Measurements from ENCODE around the gene PIGH.
"Not testable (repeated sequence)": the region's sequence is repeated elsewhere in the genome, so short reads cannot be mapped to it uniquely, and the experiment has no call there.

The PIGH gene

GRCh38 chr14:67602995-67603545 lies 3.0 kb upstream of the PIGH start:
- TF ChIP-seq, protein P1, sequence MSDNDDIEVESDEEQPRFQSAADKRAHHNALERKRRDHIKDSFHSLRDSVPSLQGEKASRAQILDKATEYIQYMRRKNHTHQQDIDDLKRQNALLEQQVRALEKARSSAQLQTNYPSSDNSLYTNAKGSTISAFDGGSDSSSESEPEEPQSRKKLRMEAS (IDR thresholded peaks at IDR 0.05; ENCODE audit: low read depth, low read length), result no peak
- TF ChIP-seq CTCF (IDR thresholded peaks at IDR 0.05; ENCODE audit: low read depth, low read length) (no peak), MYC (IDR thresholded peaks at IDR 0.05; ENCODE audit: low read depth, low read length) (no peak), POLR2A (IDR thresholded peaks at IDR 0.05; ENCODE audit: extremely low read depth, insufficient read length) (no peak)
- no peak overlapping the region for H3K4me3 ChIP-seq (ENCODE audit: low read depth, low read length)
- DNase-seq (ENCODE audit: low read depth), result no peak

DNA sequence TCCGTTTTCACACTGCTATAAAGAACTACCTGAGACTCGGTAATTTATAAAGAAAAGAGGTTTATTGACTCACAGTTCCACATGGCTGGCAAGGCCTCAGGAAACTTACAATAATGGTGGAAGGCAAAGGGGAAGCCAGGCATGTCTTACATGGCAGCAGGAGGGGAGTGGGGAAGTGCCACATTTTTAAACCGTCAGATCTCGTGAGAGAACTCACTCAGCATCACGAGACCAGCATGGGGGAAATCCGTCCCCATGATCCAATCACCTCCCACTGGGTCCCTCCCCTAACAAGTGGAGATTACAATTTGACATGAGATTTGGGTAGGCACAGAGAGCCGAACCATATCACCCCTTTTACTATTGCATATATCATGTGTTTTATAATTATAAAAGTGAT lies 2.0 kb upstream of the PIGH start:
- no peak overlapping the region for H3K4me3 ChIP-seq (ENCODE audit: low read depth, low read length)
- no peak for DNase-seq (ENCODE audit: low read depth)
- TF ChIP-seq, protein P1 (IDR thresholded peaks at IDR 0.05; ENCODE audit: low read depth, low read length), result no peak
- TF ChIP-seq MYC (IDR thresholded peaks at IDR 0.05; ENCODE audit: low read depth, low read length), result no peak
- no peak for TF ChIP-seq POLR2A (IDR thresholded peaks at IDR 0.05; ENCODE audit: extremely low read depth, insufficient read length)
- no peak for TF ChIP-seq CTCF (IDR thresholded peaks at IDR 0.05; ENCODE audit: low read depth, low read length)

GRCh38 chr14:67600562-67600974 lies 500 bp upstream of the PIGH start:
- H3K4me3 ChIP-seq (ENCODE audit: low read depth, low read length), result peak overlapping the region; percentile 32

DNA sequence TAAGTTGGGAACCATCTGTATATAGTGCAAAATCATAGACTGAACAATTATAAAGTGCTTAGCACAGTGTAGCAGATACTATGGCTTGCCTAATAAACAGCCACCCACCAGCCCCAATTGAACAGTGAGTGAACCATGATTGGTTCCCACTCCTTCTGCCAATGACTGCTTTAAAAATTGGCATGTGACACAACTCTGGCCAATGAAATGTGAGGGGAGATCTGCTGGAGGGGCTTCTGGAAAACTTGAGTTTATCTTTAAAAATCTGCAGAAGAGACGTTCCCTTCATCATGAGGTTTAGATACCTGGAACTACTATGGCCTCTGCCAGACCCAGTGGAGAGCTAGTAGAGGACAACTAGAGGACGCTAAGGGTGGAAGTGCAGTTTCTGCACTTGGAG lies 4.7 kb downstream of the PIGH start:
- TF ChIP-seq, protein P1 (IDR thresholded peaks at IDR 0.05; ENCODE audit: low read depth, low read length), result no peak
- TF ChIP-seq MYC (IDR thresholded peaks at IDR 0.05; ENCODE audit: low read depth, low read length) (no peak), CTCF (IDR thresholded peaks at IDR 0.05; ENCODE audit: low read depth, low read length) (no peak), POLR2A (IDR thresholded peaks at IDR 0.05; ENCODE audit: extremely low read depth, insufficient read length) (no peak)

More at GRCh38 chr14:67600562-67600974, 500 bp upstream of the PIGH start:
- not testable (repeated sequence) for DNase-seq (ENCODE audit: low read depth)

DNA sequence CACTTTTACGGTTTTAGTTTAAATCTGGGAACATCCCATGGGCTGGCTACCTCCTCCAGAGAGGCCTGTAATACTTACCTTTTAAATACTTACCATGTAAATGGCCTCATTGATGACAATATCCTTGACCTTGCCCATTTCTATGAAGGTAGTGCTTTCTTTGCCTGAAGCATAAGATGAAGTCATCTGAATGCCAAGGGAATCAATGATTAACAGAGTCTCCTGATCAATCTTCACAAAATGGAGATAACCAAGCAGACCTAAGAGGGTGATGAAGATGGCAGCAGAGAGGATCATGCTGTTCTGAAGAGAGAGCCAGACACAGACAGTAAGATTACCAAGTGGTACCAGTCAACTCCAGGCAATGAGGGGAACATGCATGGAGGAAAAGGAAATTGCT lies 6.4 kb downstream of the PIGH start:
- H3K4me3 ChIP-seq (ENCODE audit: low read depth, low read length); DNase-seq (ENCODE audit: low read depth): not testable (repeated sequence)

More for the DNA sequence above, 4.7 kb downstream of the PIGH start:
- no peak overlapping the region for H3K4me3 ChIP-seq (ENCODE audit: low read depth, low read length)
- DNase-seq (ENCODE audit: low read depth), result no peak

DNA sequence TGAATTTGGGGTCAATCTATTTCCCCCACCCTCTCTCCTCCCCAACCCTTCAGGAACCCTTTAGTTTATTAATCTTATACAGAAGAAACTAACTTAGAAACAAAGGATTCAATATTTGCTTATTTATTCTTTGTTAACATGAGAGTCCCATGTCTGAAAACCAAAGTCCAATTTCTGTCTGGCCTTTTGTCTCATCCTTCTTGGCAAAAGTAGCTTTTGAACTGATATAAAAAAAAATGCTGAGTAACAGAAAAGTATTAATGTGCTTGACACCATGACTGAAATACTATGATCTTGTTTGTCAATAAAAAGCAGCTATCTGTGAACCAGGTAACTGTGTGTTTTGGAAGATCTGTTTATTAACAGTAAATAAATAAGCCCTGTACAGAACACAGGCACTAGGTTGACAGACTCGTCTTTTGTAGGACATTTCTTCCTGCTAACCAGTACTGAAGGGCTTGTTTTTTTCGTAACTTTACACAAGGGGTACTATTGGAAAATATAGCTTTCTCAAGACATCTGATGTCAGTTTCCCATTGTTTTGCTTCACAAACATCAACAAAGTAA lies 10.8 kb downstream of the PIGH start:
- DNase-seq (ENCODE audit: low read depth), result no peak
- H3K4me3 ChIP-seq (ENCODE audit: low read depth, low read length), result no peak overlapping the region
- TF ChIP-seq CTCF (IDR thresholded peaks at IDR 0.05; ENCODE audit: low read depth, low read length), result no peak
- TF ChIP-seq MYC (IDR thresholded peaks at IDR 0.05; ENCODE audit: low read depth, low read length), result no peak
- TF ChIP-seq POLR2A (IDR thresholded peaks at IDR 0.05; ENCODE audit: extremely low read depth, insufficient read length), result no peak
- TF ChIP-seq, protein P1 (IDR thresholded peaks at IDR 0.05; ENCODE audit: low read depth, low read length), result no peak

GRCh38 chr14:67586369-67586768 lies 13.7 kb downstream of the PIGH start:
- TF ChIP-seq POLR2A (IDR thresholded peaks at IDR 0.05; ENCODE audit: extremely low read depth, insufficient read length), result no peak
- TF ChIP-seq, protein P1 (IDR thresholded peaks at IDR 0.05; ENCODE audit: low read depth, low read length), result no peak
- no peak for TF ChIP-seq MYC (IDR thresholded peaks at IDR 0.05; ENCODE audit: low read depth, low read length)
- no peak for TF ChIP-seq CTCF (IDR thresholded peaks at IDR 0.05; ENCODE audit: low read depth, low read length)
- no peak overlapping the region for H3K4me3 ChIP-seq (ENCODE audit: low read depth, low read length)
- no peak for DNase-seq (ENCODE audit: low read depth)
